Measurements from ENCODE around the gene MEPE.

GRCh38 chr4:87853891-87854290 lies 21.1 kb downstream of the MEPE start:
- TF ChIP-seq CTCF (conservative IDR thresholded peaks at IDR 0.05; ENCODE audit: low read length) (no peak), EZH2phosphoT487 (IDR thresholded peaks at IDR 0.05; ENCODE audit: borderline replicate concordance, low read depth, low read length) (no peak)
